ENCODE results near the gene MYO1C.
"Not testable (repeated sequence)": the region's sequence is repeated elsewhere in the genome, so short reads cannot be mapped to it uniquely, and the experiment has no call there.

Gene MYO1C

DNA sequence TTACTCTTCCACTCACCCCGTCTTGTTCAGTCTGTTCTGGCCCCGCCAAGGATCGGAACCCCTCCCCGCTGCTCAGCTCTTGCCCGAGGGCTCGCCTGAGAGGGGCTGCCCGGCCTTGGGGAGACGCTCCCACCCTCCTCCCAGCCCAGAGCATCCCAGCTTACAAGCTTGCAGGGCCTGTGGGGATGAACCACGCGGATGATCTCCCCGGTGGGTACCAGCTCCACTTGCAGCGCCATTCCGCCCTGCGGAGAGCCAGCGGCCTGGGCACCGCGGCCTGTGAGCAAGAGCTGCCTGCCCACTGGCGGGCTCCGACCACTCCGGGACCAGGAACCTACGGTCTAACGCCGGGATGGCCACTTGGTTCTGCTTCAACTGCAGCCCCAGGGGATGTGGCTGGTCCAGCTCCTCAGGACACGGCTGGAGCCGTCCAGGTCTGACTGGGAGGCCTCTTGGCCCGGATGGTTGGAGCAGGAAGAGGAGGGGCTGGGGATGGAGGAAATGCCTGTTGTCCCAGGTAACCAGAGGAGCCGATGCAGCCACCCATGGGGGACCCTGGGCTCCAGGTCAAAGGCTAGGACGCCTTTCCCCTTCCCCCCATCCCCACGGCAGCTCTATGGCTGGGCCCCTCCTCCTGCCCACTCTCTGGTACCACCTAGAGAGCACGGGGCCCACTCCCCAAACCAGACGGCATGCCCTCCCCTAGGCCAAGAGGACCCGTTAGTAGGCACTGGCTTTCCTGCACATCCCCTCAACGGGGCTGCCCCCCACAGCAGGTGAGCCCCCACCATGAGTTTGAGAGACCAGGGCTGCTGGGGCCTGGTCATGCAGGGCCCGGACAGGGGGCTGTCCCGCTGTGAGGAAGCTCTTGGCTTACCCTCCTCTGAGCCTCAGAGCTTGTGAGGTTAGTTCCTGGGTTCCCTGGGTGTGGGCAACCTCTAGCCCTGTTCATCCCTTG is at the start of gene MYO1C:
TSS of gene MYO1C (minus strand) at position 438 of the 958 bp plus-strand sequence. CDS start at position 239, 199 bp downstream.
- Histone ChIP-seq H3K27ac (peak within 1 kb of the TSS; percentile 61 to 95 (median 80)), H3K4me3 (peak within 1 kb of the TSS; percentile 35 to 79 (median 68))

- H3K4me3 ChIP-seq, result no peak overlapping the region
- no peak overlapping the region for H3K27ac ChIP-seq
Measured at GRCh38 chr17:1541367-1541904, 49.0 kb upstream of the MYO1C start.

- no peak overlapping the region for H3K4me3 ChIP-seq
- no peak overlapping the region for H3K27ac ChIP-seq
Measured at GRCh38 chr17:1539811-1540210, 47.3 kb upstream of the MYO1C start.

- H3K4me3 ChIP-seq, result no peak overlapping the region
Measured at GRCh38 chr17:1535737-1536136, 43.3 kb upstream of the MYO1C start.

DNA sequence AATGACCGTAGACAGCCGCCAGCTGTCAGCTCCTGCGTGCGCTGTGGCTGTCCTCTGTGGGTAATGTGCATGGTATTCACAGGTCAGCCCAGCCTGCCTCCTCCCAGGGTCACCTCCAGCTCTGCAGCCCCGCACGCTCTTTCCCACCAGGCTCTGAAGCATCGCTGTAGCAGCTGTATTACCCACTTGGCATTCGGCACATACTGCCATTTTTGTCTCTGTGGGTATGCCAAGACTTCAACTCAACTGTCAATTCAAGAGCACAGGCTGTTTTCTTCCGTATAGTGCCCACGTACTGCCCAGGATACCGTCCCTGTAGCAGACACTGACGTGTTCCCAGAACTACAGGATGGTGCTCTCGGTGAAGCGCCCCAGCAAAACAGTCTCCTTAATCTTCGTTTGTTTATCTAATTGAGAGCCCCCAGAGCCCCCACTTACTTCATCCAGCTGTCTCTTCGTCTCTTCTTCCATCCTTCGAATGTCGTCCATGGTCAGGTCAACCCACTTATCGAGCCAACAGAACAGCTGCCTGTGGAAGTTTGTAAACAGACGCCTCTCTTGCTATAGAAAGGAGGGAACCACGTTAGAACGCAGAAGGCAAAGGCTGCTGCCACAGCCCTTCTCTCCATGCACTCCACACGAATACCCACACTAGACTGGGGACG is 41.3 kb upstream of the MYO1C start:
- H3K27ac ChIP-seq, result no peak overlapping the region
- no peak overlapping the region for H3K4me3 ChIP-seq

More at GRCh38 chr17:1535737-1536136, 43.3 kb upstream of the MYO1C start:
- H3K27ac ChIP-seq, result no peak overlapping the region

DNA sequence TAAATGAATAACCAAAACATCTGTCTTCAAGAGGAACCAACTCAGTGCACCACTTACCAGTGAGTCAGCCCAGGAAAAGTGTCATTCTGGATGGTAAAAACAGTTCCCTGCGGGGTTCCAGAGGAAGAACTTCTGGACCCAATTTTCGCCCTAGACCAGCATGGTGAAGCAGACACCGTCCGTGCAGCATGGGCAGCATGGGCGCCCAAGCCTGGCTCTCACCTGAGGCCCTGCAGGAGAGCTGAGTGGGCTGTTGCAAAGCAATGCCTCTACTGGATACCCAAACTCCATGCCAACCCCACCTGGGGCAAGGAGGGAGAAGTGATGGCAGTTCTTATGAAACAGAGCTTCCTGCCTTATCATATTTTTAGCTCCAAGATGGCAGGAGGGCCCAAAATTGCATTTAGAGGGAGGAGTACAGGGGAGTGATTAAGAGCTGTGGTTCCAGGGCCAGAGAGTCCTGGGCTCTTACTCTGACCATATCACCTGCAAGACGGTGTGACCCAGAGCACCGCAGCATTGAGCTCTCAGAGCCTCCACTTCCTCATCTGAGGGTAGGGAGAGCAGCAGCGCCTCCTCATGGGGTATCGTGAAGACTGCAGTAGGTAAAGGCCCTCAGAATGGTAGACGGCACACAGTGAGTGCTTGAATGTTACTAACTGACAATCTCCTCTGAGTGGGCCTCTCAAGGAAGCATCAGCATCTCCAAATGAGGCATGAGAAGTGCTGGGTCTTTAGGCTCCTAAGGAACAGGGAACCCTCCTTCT is 40.5 kb upstream of the MYO1C start:
- no peak overlapping the region for H3K27ac ChIP-seq
- H3K4me3 ChIP-seq, result no peak overlapping the region

DNA sequence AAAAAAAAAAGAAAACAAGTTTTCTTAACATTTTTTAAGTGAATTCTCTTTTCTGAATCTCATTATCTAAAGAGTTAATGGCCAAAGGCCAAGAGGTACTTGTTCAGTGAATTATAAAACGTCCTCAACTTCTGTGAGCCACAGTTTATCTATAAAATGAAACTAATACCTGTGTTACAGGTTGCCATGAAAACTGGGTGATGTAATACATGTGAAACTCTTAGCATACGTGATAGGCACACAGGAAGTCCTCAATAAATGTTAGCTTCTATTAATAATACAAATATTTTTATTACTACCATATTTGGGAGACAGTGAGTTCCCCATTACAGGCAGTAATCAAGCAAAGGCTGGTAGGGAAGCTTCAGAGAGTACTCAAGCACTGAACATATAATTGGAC is 37.4 kb upstream of the MYO1C start:
- Histone ChIP-seq H3K27ac (no peak overlapping the region), H3K4me3 (no peak overlapping the region)

- H3K4me3 ChIP-seq, result not testable (repeated sequence)
- H3K27ac ChIP-seq, result peak overlapping the region in 1 of 21 experiments; percentile 37
Measured at GRCh38 chr17:1526876-1527275, 34.4 kb upstream of the MYO1C start.

DNA sequence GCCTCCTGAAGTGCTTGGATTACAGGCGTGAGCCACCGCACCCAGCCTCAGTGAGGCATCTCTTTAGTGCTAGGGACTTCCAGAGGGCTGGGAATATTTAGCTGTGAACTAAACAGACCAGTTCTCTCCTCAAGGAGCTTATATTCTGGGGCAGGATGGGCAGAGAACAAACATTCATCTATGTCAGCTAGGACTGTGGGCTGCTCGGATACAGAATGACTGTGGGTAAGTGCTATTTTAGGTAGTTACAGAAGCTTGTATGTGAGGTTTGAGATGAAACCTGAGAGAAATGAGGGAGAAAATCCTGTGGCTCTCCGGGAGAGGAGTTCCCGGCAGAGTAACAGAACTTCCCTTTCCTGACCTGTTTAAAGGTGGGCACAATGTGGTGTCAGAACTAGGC is 30.1 kb upstream of the MYO1C start:
- Histone ChIP-seq H3K4me3 (no peak overlapping the region), H3K27ac (no peak overlapping the region)

- H3K27ac ChIP-seq, result peak overlapping the region in 1 of 21 experiments; percentile 36
Measured at GRCh38 chr17:1521086-1521640, 28.7 kb upstream of the MYO1C start.

DNA sequence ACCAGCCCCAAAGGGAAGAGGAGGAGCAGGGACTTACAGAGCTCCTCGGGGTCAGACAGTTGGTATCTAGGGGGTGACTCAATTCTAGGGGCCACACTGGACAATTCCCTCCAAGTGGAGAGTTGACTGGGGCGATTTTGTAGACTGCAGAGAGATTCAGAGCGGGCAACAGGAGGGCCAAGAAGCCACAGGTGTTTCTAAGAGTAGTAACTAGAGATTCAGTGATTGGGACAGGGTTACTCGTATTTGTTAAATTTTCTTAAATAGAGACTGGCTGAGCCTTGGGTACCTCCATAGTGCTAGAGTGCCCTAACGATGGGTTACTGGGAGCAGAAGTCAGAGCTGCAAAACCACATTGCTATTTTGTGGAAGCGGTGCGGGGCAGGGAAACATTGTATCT is 27.2 kb upstream of the MYO1C start:
- no peak overlapping the region for H3K4me3 ChIP-seq
- H3K27ac ChIP-seq, result no peak overlapping the region

More at GRCh38 chr17:1521086-1521640, 28.7 kb upstream of the MYO1C start:
- no peak overlapping the region for H3K4me3 ChIP-seq

DNA sequence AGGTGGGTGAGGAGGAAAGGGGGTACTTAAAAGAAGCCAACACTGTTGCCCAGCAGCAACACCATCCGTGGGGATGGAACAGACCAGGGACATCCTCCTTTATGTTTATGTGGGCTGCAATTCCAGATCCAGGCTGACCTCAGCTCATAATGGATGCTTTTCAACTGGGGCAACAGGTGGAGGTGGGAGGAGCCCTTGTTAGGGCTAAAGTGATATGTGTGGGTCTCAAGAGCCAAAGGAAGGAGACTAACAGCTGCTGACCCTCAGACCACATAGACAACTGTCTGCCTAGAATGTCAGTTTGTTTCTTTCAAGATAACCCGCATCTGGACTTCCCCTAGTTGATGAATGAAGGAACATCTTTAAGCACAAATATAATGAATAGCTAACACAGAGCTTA is 25.9 kb upstream of the MYO1C start:
- Histone ChIP-seq H3K4me3 (no peak overlapping the region), H3K27ac (no peak overlapping the region)

DNA sequence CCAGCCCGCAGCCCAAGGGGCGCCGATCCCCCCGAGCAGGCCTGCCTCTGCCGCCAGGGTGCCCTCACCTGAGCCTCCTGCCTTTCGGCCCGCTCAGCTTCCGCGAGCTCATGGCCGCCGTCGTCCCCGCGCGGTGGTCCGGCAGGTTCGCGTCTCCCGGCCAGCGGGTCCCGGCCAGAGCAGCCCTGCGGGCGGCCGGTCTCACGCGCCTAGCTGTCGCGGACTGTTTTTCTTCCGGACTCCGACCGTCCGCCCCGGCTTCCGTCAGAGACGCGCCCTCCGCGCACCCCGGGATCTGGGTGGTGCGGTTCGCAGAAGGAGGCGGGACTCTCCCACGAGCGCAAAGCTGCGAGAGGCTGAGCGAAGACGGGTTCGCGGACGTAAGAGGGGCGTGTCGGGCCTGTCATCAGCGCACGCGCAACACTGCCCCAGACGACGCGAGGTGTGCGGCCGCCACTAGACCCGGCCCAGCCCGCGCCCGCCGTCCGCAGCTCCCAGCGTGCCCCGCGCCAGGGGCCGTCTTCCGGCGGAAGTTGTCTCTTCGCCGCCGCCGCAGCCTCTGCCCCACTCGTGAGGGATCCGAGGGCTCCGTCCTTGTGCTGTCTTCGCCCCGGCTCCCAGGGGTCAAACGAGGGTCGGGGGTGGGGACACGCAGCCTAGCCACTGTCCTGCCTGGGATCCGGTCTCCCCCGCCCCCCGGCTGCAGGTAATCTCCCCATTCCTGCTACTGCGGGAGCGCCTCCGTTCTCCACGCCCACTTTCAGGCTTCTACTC is 24.1 kb upstream of the MYO1C start, which contains the start of gene INPP5K:
TSS of gene INPP5K (minus strand) at position 225 of the 774 bp plus-strand sequence. CDS start at position 112, 113 bp downstream.
- Histone ChIP-seq H3K27ac (peak within 1 kb of the TSS; percentile 76 to 95 (median 89)), H3K4me3 (peak within 1 kb of the TSS; percentile 72 to 97 (median 92))

DNA sequence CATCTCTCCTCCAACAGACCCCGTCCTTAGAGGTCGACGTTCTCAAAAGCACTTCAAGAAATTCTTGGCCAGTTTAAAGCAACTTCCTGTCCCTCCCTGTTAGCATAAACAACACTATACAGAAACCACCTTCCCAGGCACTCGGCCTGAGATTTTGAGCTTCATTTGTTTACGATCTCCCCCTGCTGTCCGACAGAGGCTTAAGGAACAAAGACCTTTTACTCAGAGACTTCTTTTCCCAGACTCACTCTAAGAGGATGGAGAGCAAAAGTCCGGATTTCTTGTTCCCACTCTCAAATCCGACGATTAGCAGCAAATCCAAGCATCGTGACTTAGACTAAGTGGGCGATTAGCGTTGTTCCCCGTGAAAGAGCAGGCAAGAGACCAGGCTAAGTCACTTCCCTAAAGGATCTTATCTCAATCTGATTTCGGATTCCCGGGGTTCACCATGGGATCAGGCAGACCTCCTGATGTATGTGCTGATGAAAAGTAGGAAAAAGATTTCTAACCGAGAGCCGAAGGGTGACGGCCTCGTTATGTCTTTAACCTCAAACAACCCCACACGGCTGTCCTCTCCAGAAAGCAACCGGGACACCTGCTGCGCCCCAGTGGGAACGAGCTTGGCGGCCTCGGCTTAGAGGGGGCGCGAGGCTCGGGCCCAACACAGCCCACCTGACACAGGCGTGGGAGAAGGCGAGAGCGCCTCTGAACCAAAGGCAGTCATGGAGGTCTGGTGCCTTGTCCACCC is 23.3 kb upstream of the MYO1C start:
- Histone ChIP-seq H3K27ac (peak overlapping the region; percentile 76 to 95 (median 89)), H3K4me3 (peak overlapping the region; percentile 72 to 97 (median 92))

DNA sequence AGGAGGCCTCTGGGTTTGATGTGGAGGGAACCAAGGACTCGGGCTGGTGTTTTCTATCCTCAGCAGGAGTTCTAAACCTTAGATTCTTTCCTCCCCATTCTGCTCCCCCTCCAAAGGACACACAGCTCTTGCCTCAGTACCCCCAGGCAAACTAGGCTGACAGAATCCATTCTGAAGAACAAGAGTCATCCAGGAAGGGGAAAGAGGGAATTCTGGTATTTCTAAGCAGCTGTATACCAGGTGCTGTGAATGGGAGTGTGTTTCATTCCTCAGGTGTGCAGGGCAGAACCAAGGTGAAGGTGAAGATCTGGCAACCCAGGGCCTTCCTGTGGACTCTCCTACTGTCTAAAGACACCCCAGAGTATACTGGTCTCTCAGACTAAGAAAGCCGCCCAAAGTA is 19.9 kb upstream of the MYO1C start:
- Histone ChIP-seq H3K4me3 (no peak overlapping the region), H3K27ac (peak overlapping the region in 20 of 21 experiments; percentile 33 to 87 (median 78))

GRCh38 chr17:1511756-1512321 is 19.4 kb upstream of the MYO1C start:
- H3K27ac ChIP-seq, result peak overlapping the region in 20 of 21 experiments; percentile 33 to 87 (median 78)
- no peak overlapping the region for H3K4me3 ChIP-seq

DNA sequence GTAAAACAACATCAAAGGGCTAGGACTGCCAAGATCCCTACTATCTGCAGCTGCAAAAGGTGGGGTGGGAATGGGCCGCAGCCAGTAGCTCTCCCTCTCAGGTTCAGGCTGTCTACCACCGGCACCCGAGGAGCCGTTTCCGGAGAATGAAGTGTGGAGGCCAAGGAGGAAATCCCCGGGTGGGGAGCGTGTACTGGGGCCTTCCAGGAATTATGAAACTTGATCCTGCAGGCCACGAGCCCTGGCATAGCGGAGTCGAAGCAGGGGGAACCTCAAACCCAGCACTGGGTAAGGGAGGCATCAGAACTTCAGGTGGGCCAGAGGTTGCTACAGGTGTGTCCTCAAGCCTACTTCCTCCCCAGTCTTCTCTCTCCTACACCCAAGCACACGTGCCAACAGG is 18.8 kb upstream of the MYO1C start:
- Histone ChIP-seq H3K27ac (peak overlapping the region in 20 of 21 experiments; percentile 33 to 87 (median 78)), H3K4me3 (no peak overlapping the region)
